B cell (primary cell): ENCODE measurements around the gene ERN1. TPM values are rescaled to one million over a fixed set of nuclear protein-coding genes. Genes with fewer than 3 reads are reported as not detected.

Experiments
- ATAC-seq: fragments of 200-7000 bp; cut with Tn5 transposase; one replicate; pipeline ENCODE4 v1.10.0; 2021; ENCODE audit warnings: low read depth, mild to moderate bottlenecking, moderate number of reproducible peaks, moderate library complexity
- CTCF ChIA-PET: fragments of 350-600 bp; sonication (Branson Sonifier 250); formaldehyde crosslinking; loops from one replicate; lab custom pipeline; 2021; ENCODE audit warnings: antibody characterized with exemption, inconsistent platforms; lab: Charles Lee
- POLR2A ChIA-PET: fragments of 350-600 bp; sonication (Branson Sonifier 250); formaldehyde crosslinking; loops from one replicate; lab custom pipeline; 2021; ENCODE audit warnings: antibody characterized with exemption; lab: Charles Lee
- DNase-seq: peaks from one replicate; pipeline ENCODE4 v3.0.0; 2013
- H2AFZ ChIP-seq: 2 replicates; pipeline ENCODE4 v1.6.1; 2012; ENCODE audit warnings: mild to moderate bottlenecking, low read depth, low read length; ENCODE audit not compliant: insufficient read depth, poor library complexity, severe bottlenecking
- H3K27ac ChIP-seq, 2 donors: 1 replicate in 1 of 2; 2 replicates in 1 of 2; pipeline ENCODE4 v1.5.1; 2012 to 2013; ENCODE audit warnings: low read length in 2 of 2, mild to moderate bottlenecking in 2 of 2, moderate library complexity in 1 of 2
- H3K27me3 ChIP-seq, 4 experiments: fragments of 200-600 bp in 1 of 4; sonication (generic) in 1 of 4; replicated peaks in 1 of 4; 1 replicate in 2 of 4; 2 replicates in 2 of 4; pipeline versions ENCODE4 v1.6.1 to v1.7.0; 2013 to 2016; ENCODE audit warnings: low read length in 3 of 4, mild to moderate bottlenecking in 2 of 4, mixed read lengths in 1 of 4, moderate library complexity in 1 of 4; ENCODE audit not compliant: insufficient read depth in 4 of 4, control insufficient read depth in 3 of 4; ENCODE audit errors: control extremely low read depth in 1 of 4
- H3K36me3 ChIP-seq, 2 experiments: replicated peaks in 1 of 2; 1 replicate in 1 of 2; 2 replicates in 1 of 2; pipeline versions ENCODE4 v1.6.1 to v1.7.1; 2013; ENCODE audit warnings: low read length in 1 of 2; ENCODE audit not compliant: insufficient read depth in 2 of 2, control insufficient read depth in 1 of 2; ENCODE audit errors: control extremely low read depth in 1 of 2, extremely low read depth in 1 of 2
- H3K4me1 ChIP-seq, 2 donors: fragments of 200-600 bp in 1 of 2; sonication (generic) in 1 of 2; 1 replicate in 1 of 2; 2 replicates in 1 of 2; pipeline versions ENCODE4 v1.5.1 to v1.6.1; 2013 to 2017; ENCODE audit warnings: low read length in 2 of 2; ENCODE audit not compliant: control insufficient read depth in 2 of 2, insufficient read depth in 2 of 2
- H3K4me2 ChIP-seq: replicated peaks from 2 replicates; pipeline ENCODE3; 2012; ENCODE audit warnings: mild to moderate bottlenecking, low read depth, low read length; ENCODE audit not compliant: poor library complexity, severe bottlenecking
- H3K4me3 ChIP-seq, 5 experiments: fragments of 200-600 bp in 1 of 5; sonication (generic) in 1 of 5; 1 replicate in 3 of 5; 2 replicates in 2 of 5; pipeline versions ENCODE4 v1.5.1 to v1.7.0; 2011 to 2016; ENCODE audit warnings: low read length in 4 of 5, mild to moderate bottlenecking in 4 of 5, low read depth in 2 of 5, control low read depth in 1 of 5, moderate library complexity in 1 of 5; ENCODE audit not compliant: insufficient read depth in 1 of 5; ENCODE audit errors: control extremely low read depth in 1 of 5, extremely low read depth in 1 of 5
- H3K79me2 ChIP-seq: fragments of 200-600 bp; sonication (generic); one replicate; pipeline ENCODE4 v1.6.0; 2016; ENCODE audit warnings: low read length; ENCODE audit not compliant: control insufficient read depth, insufficient read depth
- H3K9ac ChIP-seq: fragments of 200-600 bp; sonication (generic); 2 replicates; pipeline ENCODE4 v1.6.1; 2017; ENCODE audit warnings: mild to moderate bottlenecking, low read length, moderate library complexity
- H3K9me3 ChIP-seq, 3 donors: one replicate each; pipeline versions ENCODE4 v1.6.1 to v1.7.1; 2013; ENCODE audit warnings: low read length in 2 of 3; ENCODE audit not compliant: control insufficient read depth in 2 of 3, insufficient read depth in 1 of 3; ENCODE audit errors: control extremely low read depth in 1 of 3
- H4K20me1 ChIP-seq: 2 replicates; pipeline ENCODE4 v1.6.0; 2012; ENCODE audit warnings: mild to moderate bottlenecking, low read length; ENCODE audit not compliant: insufficient read depth, control insufficient read depth, poor library complexity, severe bottlenecking
- H3K27ac Mint-ChIP-seq: one replicate; pipeline ENCODE4 v1.8.0; 2021; ENCODE audit warnings: mixed read lengths
- H3K27me3 Mint-ChIP-seq: one replicate; pipeline ENCODE4 v1.8.0; 2021; ENCODE audit warnings: mixed read lengths
- H3K4me1 Mint-ChIP-seq: one replicate; pipeline ENCODE4 v1.8.0; 2021; ENCODE audit warnings: mixed read lengths
- H3K4me3 Mint-ChIP-seq: one replicate; pipeline ENCODE4 v1.8.0; 2021; ENCODE audit warnings: mixed read lengths
- H3K9me3 Mint-ChIP-seq: one replicate; pipeline ENCODE4 v1.8.0; 2022; ENCODE audit warnings: mixed read lengths; ENCODE audit not compliant: insufficient read depth
- CTCF ChIP-seq: fragments of 200-600 bp; IDR thresholded peaks from one replicate; pipeline ENCODE4 v1.8.0; 2022; ENCODE audit warnings: antibody characterized with exemption, mild to moderate bottlenecking
- EZH2 ChIP-seq: IDR thresholded peaks from 2 replicates; pipeline ENCODE4 v1.6.1; 2012; ENCODE audit warnings: borderline replicate concordance, low read depth, mild to moderate bottlenecking, moderate library complexity, low read length; ENCODE audit not compliant: insufficient read depth, poor library complexity, severe bottlenecking
- WGBS: methylation state at CpG from one replicate; pipeline ENCODE4 v1.1.5; 2013; ENCODE audit warnings: missing lambda C conversion rate; ENCODE audit not compliant: insufficient coverage; 5-methylcytosine and 5-hydroxymethylcytosine counted together
- intact Hi-C: fragments of 100-400 bp; cut with micrococcal nuclease; formaldehyde crosslinking; loops from one replicate; pipeline ENCODE4 v1.10.0; 2022
- polyA plus RNA-seq: library from polyadenylated mRNA; depleted of rRNA; stranded (reverse); fragments of >200 nt; gene quantifications from 2 replicates; pipeline ENCODE4 v1.2.3, GENCODE V29; 2012
- total RNA-seq, 2 donors: library from RNA; stranded (reverse); fragments of 120-200 nt in 1 of 2; gene quantifications; 1 replicate in 1 of 2; 2 replicates in 1 of 2; pipeline versions ENCODE4 v1.2.3 to v1.2.4, GENCODE V29; 2013 to 2022

ERN1 gene
- total and polyA plus RNA-seq, 2 donors (not counting 1 experiment from before 2014, with no cell fraction given), result 7.0 to 19.4 TPM

GRCh38 chr17:64145751-64146417, 15.9 kb upstream of the ERN1 start:
- Histone ChIP-seq H3K9ac (peak overlapping the region; percentile 84), H3K79me2 (peaks cover 14% of the 10 kb centered on the region), H3K9me3 (no peaks in the 10 kb centered on the region), H2AFZ (peak overlapping the region; percentile 87), H3K36me3 (peaks cover 0 to 3% of the 10 kb centered on the region in 2 experiments), H3K4me2 (peak overlapping the region; percentile 82), H3K4me3 (peak overlapping the region; percentile 77 to 95 (median 92)), H4K20me1 (no peaks in the 10 kb centered on the region), H3K4me1 (peaks cover 14 to 18% of the 10 kb centered on the region in 2 donors), H3K27me3 (no peaks in the 10 kb centered on the region), H3K27ac (peak overlapping the region; percentile 86 to 88)
- DNase-seq (peak; percentile 98), ATAC-seq (peak; percentile 93)
- WGBS, result under 1% methylated on average over 51 of the region's 51 CpGs
- H3K4me1 Mint-ChIP-seq, result peaks cover 15% of the 10 kb centered on the region
- ChIA-PET CTCF (interaction anchor here (0.7 to 6.2 kb wide), 16 partner anchors 12 to 258 kb away, joined by 3 to 67 read pairs (median 4); partner anchors contain the start of genes CSHL1 and ERN1), POLR2A (interaction anchor here (0.6 to 3.0 kb wide), 19 partner anchors 8 to 557 kb away, joined by 3 to 22 read pairs (median 5); partner anchors contain the start of genes CCDC47, CD79B, DDX42 and ERN1)
- intact Hi-C loops, result loop anchor here (1.0 to 10.0 kb wide), 9 partner anchors 16 to 405 kb away; partner anchors contain the start of genes CCDC47, CEP95, DDX42 and DDX5
- no peak overlapping the region for H3K27ac Mint-ChIP-seq
- TF ChIP-seq CTCF (no peak), EZH2 (no peak)
- no peaks in the 10 kb centered on the region for H3K9me3 Mint-ChIP-seq
- no peaks in the 10 kb centered on the region for H3K27me3 Mint-ChIP-seq
- no peak overlapping the region for H3K4me3 Mint-ChIP-seq
